ENCODE data around the gene MARCO. TPM values are rescaled to one million over a fixed set of nuclear protein-coding genes. Genes with fewer than 3 reads are reported as not detected.

Gene MARCO
- 0.12 TPM in 1 of 2 replicates, not detected in the other for total RNA-seq

GRCh38 chr2:118942031-118942430, at the start of gene MARCO:
TSS of gene MARCO (plus strand) at chr2:118942194. CDS start at chr2:118942301, 107 bp downstream.

Other genes starting within 250 kb of the MARCO start
- gene EN1, start 94.5 kb upstream of the MARCO start, total RNA-seq: 22.9 and 23.7 TPM in 2 replicates
- not detected in 2 replicates for gene C1QL2, start 216.6 kb downstream of the MARCO start, total RNA-seq

Measured in hair follicle dermal papilla cell (primary cell).